Calu3 (cell line): ENCODE data around the gene MCF2. TPM values are rescaled to one million over a fixed set of nuclear protein-coding genes. Genes with fewer than 3 reads are reported as not detected.

Experiments
- BruUV-seq: library from RNA; stranded (reverse); fragments of 400-500 nt; replicated peaks from 2 replicates; lab custom pipeline; 2021; lab: Mats Ljungman, UMichigan
- CTCF ChIA-PET: fragments of 300-600 bp; sonication (Branson Sonifier 250); formaldehyde crosslinking; loops from one replicate; lab custom pipeline; 2022; ENCODE audit warnings: antibody characterized with exemption; lab: Charles Lee
- DNase-seq: peaks from one replicate; pipeline ENCODE4 v3.0.0; 2022
- H3K27ac Mint-ChIP-seq: one replicate; pipeline ENCODE4 v1.8.0; 2022; ENCODE audit warnings: mixed read lengths; ENCODE audit not compliant: unreplicated experiment
- H3K27me3 Mint-ChIP-seq: one replicate; pipeline ENCODE4 v1.8.0; 2022; ENCODE audit warnings: mixed read lengths; ENCODE audit not compliant: unreplicated experiment
- H3K36me3 Mint-ChIP-seq: one replicate; pipeline ENCODE4 v1.8.0; 2022; ENCODE audit warnings: mild to moderate bottlenecking, moderate library complexity, mixed read lengths; ENCODE audit not compliant: insufficient read depth, unreplicated experiment
- H3K4me1 Mint-ChIP-seq: one replicate; pipeline ENCODE4 v1.8.0; 2022; ENCODE audit warnings: mild to moderate bottlenecking, low read depth, mixed read lengths; ENCODE audit not compliant: unreplicated experiment
- H3K4me3 Mint-ChIP-seq: one replicate; pipeline ENCODE4 v1.8.0; 2022; ENCODE audit warnings: mild to moderate bottlenecking, low read depth, moderate library complexity, mixed read lengths; ENCODE audit not compliant: unreplicated experiment
- H3K9me3 Mint-ChIP-seq: one replicate; pipeline ENCODE4 v1.8.0; 2022; ENCODE audit warnings: low read depth, mixed read lengths; ENCODE audit not compliant: unreplicated experiment
- intact Hi-C: fragments of 100-400 bp; cut with micrococcal nuclease; formaldehyde crosslinking; loops from one replicate; pipeline ENCODE4 v1.10.0; 2022; ENCODE audit not compliant: unreplicated experiment
- total RNA-seq: library from RNA; stranded (reverse); gene quantifications from 2 replicates; pipeline ENCODE4 v1.2.3, GENCODE V29; 2022
- TF ChIP-seq, protein P1 (sequence below): fragments of 200-600 bp; IDR thresholded peaks from one replicate; pipeline ENCODE4 v1.8.0; 2022; ENCODE audit warnings: antibody characterized with exemption; ENCODE audit not compliant: unreplicated experiment

The MCF2 gene
- total RNA-seq, 1 experiment from 2014 or later, result not detected

DNA sequence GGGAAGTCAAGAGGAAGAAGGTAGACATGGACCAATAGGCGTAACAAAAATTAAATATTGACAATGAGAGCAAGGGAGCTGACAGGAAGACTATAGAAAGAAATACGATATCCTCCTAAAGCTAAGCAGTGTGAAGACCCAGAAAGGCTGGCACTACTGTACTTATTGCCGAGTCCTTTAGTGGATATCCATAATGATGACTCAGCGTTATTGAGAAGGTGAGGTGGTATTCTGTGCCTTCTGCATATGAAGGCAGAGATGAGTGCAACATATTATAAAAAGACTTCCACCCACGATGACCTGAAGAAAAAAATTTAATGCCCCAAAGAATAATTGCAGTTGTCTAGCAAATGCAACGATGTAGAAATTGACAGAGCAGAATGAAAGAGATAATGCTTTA, 13.0 kb upstream of the MCF2 start:
- TF ChIP-seq, protein P1, sequence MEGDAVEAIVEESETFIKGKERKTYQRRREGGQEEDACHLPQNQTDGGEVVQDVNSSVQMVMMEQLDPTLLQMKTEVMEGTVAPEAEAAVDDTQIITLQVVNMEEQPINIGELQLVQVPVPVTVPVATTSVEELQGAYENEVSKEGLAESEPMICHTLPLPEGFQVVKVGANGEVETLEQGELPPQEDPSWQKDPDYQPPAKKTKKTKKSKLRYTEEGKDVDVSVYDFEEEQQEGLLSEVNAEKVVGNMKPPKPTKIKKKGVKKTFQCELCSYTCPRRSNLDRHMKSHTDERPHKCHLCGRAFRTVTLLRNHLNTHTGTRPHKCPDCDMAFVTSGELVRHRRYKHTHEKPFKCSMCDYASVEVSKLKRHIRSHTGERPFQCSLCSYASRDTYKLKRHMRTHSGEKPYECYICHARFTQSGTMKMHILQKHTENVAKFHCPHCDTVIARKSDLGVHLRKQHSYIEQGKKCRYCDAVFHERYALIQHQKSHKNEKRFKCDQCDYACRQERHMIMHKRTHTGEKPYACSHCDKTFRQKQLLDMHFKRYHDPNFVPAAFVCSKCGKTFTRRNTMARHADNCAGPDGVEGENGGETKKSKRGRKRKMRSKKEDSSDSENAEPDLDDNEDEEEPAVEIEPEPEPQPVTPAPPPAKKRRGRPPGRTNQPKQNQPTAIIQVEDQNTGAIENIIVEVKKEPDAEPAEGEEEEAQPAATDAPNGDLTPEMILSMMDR, result no peak
- Mint-ChIP-seq H3K4me3 (no peak overlapping the region), H3K4me1 (no peaks in the 10 kb centered on the region), H3K36me3 (no peaks in the 10 kb centered on the region), H3K27ac (no peak overlapping the region), H3K9me3 (no peaks in the 10 kb centered on the region), H3K27me3 (no peaks in the 10 kb centered on the region)
- CTCF ChIA-PET, result no interaction called here
- intact Hi-C loops, result no loop called here
- BruUV-seq, result no TSS peak
- DNase-seq, result no peak

DNA sequence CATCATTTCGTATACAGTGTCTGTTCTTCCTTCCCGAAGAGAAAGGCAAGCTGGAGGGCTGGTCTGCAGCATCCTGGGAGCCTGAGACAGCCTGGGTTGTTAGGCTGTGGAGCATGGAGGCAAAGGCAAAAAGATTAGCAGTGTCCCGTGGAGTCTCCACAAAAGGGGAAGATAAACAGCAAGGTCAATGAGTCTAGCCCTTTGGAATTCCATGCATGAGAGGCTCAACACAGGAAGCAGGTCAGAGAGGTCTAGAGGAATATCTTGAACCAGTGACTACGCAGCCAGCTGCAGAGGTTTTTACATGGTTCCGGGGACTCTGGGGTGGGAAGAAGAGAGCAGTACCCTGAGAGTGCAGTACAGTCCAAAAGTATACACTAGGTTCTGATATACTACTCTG, 12.2 kb upstream of the MCF2 start:
- intact Hi-C loops, result no loop called here
- CTCF ChIA-PET, result no interaction called here
- no peak for DNase-seq
- H3K27ac Mint-ChIP-seq, result no peak overlapping the region
- H3K36me3 Mint-ChIP-seq, result no peaks in the 10 kb centered on the region
- H3K9me3 Mint-ChIP-seq, result no peaks in the 10 kb centered on the region
- H3K4me3 Mint-ChIP-seq, result no peak overlapping the region
- no peaks in the 10 kb centered on the region for H3K4me1 Mint-ChIP-seq
- no TSS peak for BruUV-seq
- H3K27me3 Mint-ChIP-seq, result no peaks in the 10 kb centered on the region
- TF ChIP-seq, protein P1, result no peak

DNA sequence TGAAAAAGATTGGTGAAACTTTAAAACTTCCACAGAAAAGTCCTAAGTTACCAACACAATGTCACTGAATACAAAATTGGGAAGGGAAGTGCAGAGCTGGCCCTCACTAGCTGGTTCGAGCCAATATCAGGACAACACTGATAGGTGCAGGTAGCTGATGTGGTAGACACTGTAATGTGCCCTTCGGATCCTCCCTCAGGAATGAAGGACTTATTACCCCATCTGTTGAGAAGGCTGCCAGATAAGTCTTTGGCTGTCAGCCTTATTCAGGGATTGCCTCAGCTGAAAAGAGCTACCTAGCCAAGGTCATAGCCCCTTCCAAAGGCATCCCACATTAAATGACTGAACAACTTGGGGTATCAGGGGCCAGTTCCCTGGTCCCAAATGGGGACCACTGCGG, 5.3 kb downstream of the MCF2 start:
- H3K27me3 Mint-ChIP-seq, result peaks cover 13% of the 10 kb centered on the region
- CTCF ChIA-PET, result no interaction called here
- no peak for DNase-seq
- no peaks in the 10 kb centered on the region for H3K36me3 Mint-ChIP-seq
- H3K27ac Mint-ChIP-seq, result no peak overlapping the region
- H3K4me3 Mint-ChIP-seq, result no peak overlapping the region
- no peaks in the 10 kb centered on the region for H3K4me1 Mint-ChIP-seq
- TF ChIP-seq, protein P1, result no peak
- no peaks in the 10 kb centered on the region for H3K9me3 Mint-ChIP-seq
- no TSS peak for BruUV-seq
- intact Hi-C loops, result no loop called here

DNA sequence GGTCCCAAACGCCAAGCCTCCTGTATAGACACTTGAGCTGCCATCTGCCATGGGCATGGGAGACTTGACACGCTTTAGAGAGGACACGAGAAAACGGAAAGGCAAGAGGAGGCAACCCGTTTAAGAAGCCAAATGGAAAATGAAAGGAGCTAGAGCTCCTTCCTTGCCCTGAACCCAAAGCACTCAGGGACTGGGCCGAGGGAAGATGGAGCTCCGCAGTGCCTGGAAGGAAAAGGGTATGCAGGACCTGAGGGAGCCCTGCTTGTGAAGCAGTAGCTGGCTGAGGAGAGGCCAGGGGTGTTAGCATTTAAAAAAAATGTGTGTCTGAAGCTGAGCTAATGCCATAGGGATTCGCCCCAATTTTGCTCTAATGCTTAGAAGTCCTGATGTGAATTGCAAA, 15.1 kb downstream of the MCF2 start:
- Mint-ChIP-seq H3K27me3 (peaks cover 65% of the 10 kb centered on the region), H3K27ac (no peak overlapping the region), H3K4me1 (no peaks in the 10 kb centered on the region), H3K9me3 (no peaks in the 10 kb centered on the region), H3K4me3 (peak overlapping the region; percentile 64), H3K36me3 (no peaks in the 10 kb centered on the region)
- intact Hi-C loops, result no loop called here
- TF ChIP-seq, protein P1, result no peak
- no TSS peak for BruUV-seq
- no peak for DNase-seq
- CTCF ChIA-PET, result no interaction called here

DNA sequence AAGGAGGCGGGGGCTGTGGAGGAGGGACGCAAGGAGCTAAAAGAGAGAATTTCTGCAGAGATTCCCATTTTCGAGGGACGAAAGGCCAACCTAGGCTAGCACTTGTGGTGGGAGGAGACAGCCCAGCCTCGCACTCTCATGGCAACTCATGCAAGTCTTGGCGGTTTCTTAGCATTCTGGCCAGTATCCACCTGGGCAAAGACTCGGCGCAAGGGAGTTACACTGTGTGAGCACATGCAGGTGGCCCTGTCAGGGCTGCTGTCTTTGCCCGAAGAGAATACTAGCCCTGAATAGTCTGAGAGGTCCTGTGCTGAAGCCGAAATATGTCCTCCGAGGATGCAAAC, 15.5 kb downstream of the MCF2 start:
- Mint-ChIP-seq H3K4me1 (no peaks in the 10 kb centered on the region), H3K27ac (no peak overlapping the region), H3K36me3 (no peaks in the 10 kb centered on the region), H3K27me3 (peaks cover 65% of the 10 kb centered on the region), H3K4me3 (peak overlapping the region; percentile 64), H3K9me3 (no peaks in the 10 kb centered on the region)
- CTCF ChIA-PET, result no interaction called here
- TF ChIP-seq, protein P1, result no peak
- BruUV-seq, result no TSS peak
- no peak for DNase-seq
- intact Hi-C loops, result no loop called here
